ENCODE measurements around the gene FRMD1.

The FRMD1 gene

GRCh38 chr6:168054765-168055560 is 24.0 kb downstream of the FRMD1 start:
- H3K27ac Mint-ChIP-seq: no peak overlapping the region

GRCh38 chr6:168053957-168054471 is 25.0 kb downstream of the FRMD1 start:
- H3K4me3 Mint-ChIP-seq: no peak overlapping the region
- no peaks in the 10 kb centered on the region for H3K4me1 Mint-ChIP-seq

More at GRCh38 chr6:168054765-168055560, 24.0 kb downstream of the FRMD1 start:
- ATAC-seq (ENCODE audit: low read depth) (no peak), DNase-seq (ENCODE audit: low spot score in 2 of 2) (no peak)
- Mint-ChIP-seq H3K4me3 (no peak overlapping the region), H3K27me3 (peaks cover 2% of the 10 kb centered on the region), H3K9me3 (no peaks in the 10 kb centered on the region), H3K4me1 (no peaks in the 10 kb centered on the region), H3K36me3 (no peaks in the 10 kb centered on the region)

GRCh38 chr6:168053086-168053956 is 25.7 kb downstream of the FRMD1 start:
- Mint-ChIP-seq H3K36me3 (no peaks in the 10 kb centered on the region), H3K27me3 (peaks cover 2% of the 10 kb centered on the region), H3K4me3 (no peak overlapping the region), H3K9me3 (no peaks in the 10 kb centered on the region), H3K4me1 (no peaks in the 10 kb centered on the region), H3K27ac (no peak overlapping the region)
- no peak for ATAC-seq (ENCODE audit: low read depth)
- no peak for DNase-seq (ENCODE audit: low spot score in 2 of 2)

More at GRCh38 chr6:168053957-168054471, 25.0 kb downstream of the FRMD1 start:
- H3K9me3 Mint-ChIP-seq: no peaks in the 10 kb centered on the region
- peaks cover 2% of the 10 kb centered on the region for H3K27me3 Mint-ChIP-seq
- no peak overlapping the region for H3K27ac Mint-ChIP-seq
- no peaks in the 10 kb centered on the region for H3K36me3 Mint-ChIP-seq
- DNase-seq (ENCODE audit: low spot score in 2 of 2) (no peak), ATAC-seq (ENCODE audit: low read depth) (no peak)

GRCh38 chr6:168052291-168052891 is 26.6 kb downstream of the FRMD1 start:
- no peak overlapping the region for H3K4me3 Mint-ChIP-seq
- H3K9me3 Mint-ChIP-seq: no peaks in the 10 kb centered on the region
- H3K36me3 Mint-ChIP-seq: no peaks in the 10 kb centered on the region
- no peak overlapping the region for H3K27ac Mint-ChIP-seq
- H3K27me3 Mint-ChIP-seq: no peaks in the 10 kb centered on the region
- no peak for DNase-seq (ENCODE audit: low spot score in 2 of 2)
- no peak for ATAC-seq (ENCODE audit: low read depth)
- no peaks in the 10 kb centered on the region for H3K4me1 Mint-ChIP-seq

GRCh38 chr6:168051648-168052047 is 27.4 kb downstream of the FRMD1 start:
- Mint-ChIP-seq H3K4me3 (no peak overlapping the region), H3K4me1 (no peaks in the 10 kb centered on the region), H3K9me3 (no peaks in the 10 kb centered on the region), H3K36me3 (no peaks in the 10 kb centered on the region), H3K27me3 (no peaks in the 10 kb centered on the region), H3K27ac (no peak overlapping the region)
- ATAC-seq (ENCODE audit: low read depth) (no peak), DNase-seq (ENCODE audit: low spot score in 2 of 2) (no peak)

- Mint-ChIP-seq H3K4me1 (no peaks in the 10 kb centered on the region), H3K4me3 (no peak overlapping the region), H3K27ac (no peak overlapping the region), H3K27me3 (no peaks in the 10 kb centered on the region), H3K9me3 (no peaks in the 10 kb centered on the region), H3K36me3 (no peaks in the 10 kb centered on the region)
- DNase-seq (ENCODE audit: low spot score in 2 of 2) (no peak), ATAC-seq (ENCODE audit: low read depth) (no peak)
Observed at GRCh38 chr6:168050881-168051586, 28.0 kb downstream of the FRMD1 start.

GRCh38 chr6:168050225-168050880 is 28.7 kb downstream of the FRMD1 start:
- H3K27me3 Mint-ChIP-seq: no peaks in the 10 kb centered on the region
- DNase-seq (ENCODE audit: low spot score in 2 of 2) (no peak), ATAC-seq (ENCODE audit: low read depth) (no peak)
- no peaks in the 10 kb centered on the region for H3K4me1 Mint-ChIP-seq
- no peak overlapping the region for H3K27ac Mint-ChIP-seq
- no peaks in the 10 kb centered on the region for H3K9me3 Mint-ChIP-seq
- no peak overlapping the region for H3K4me3 Mint-ChIP-seq
- no peaks in the 10 kb centered on the region for H3K36me3 Mint-ChIP-seq

- no peaks in the 10 kb centered on the region for H3K4me1 Mint-ChIP-seq
- H3K27ac Mint-ChIP-seq: no peak overlapping the region
- no peak overlapping the region for H3K4me3 Mint-ChIP-seq
- no peaks in the 10 kb centered on the region for H3K9me3 Mint-ChIP-seq
- ATAC-seq (ENCODE audit: low read depth): no peak
- no peak for DNase-seq (ENCODE audit: low spot score in 2 of 2)
- H3K36me3 Mint-ChIP-seq: no peaks in the 10 kb centered on the region
- no peaks in the 10 kb centered on the region for H3K27me3 Mint-ChIP-seq
Observed at GRCh38 chr6:168049706-168050224, 29.2 kb downstream of the FRMD1 start.

- no peak for DNase-seq (ENCODE audit: low spot score in 2 of 2)
- H3K4me1 Mint-ChIP-seq: no peaks in the 10 kb centered on the region
- ATAC-seq (ENCODE audit: low read depth): no peak
- no peaks in the 10 kb centered on the region for H3K36me3 Mint-ChIP-seq
- H3K4me3 Mint-ChIP-seq: no peak overlapping the region
- no peak overlapping the region for H3K27ac Mint-ChIP-seq
- no peaks in the 10 kb centered on the region for H3K9me3 Mint-ChIP-seq
- no peaks in the 10 kb centered on the region for H3K27me3 Mint-ChIP-seq
Observed at GRCh38 chr6:168049277-168049676, 29.7 kb downstream of the FRMD1 start.

GRCh38 chr6:168048724-168049025 is 30.3 kb downstream of the FRMD1 start:
- Mint-ChIP-seq H3K4me1 (no peaks in the 10 kb centered on the region), H3K9me3 (no peaks in the 10 kb centered on the region), H3K27ac (no peak overlapping the region), H3K4me3 (no peak overlapping the region), H3K36me3 (no peaks in the 10 kb centered on the region), H3K27me3 (no peaks in the 10 kb centered on the region)
- no peak for ATAC-seq (ENCODE audit: low read depth)
- DNase-seq (ENCODE audit: low spot score in 2 of 2): no peak

- H3K27me3 Mint-ChIP-seq: no peaks in the 10 kb centered on the region
- H3K9me3 Mint-ChIP-seq: no peaks in the 10 kb centered on the region
- no peak overlapping the region for H3K27ac Mint-ChIP-seq
- H3K4me1 Mint-ChIP-seq: no peaks in the 10 kb centered on the region
- no peak overlapping the region for H3K4me3 Mint-ChIP-seq
- H3K36me3 Mint-ChIP-seq: no peaks in the 10 kb centered on the region
- no peak for DNase-seq (ENCODE audit: low spot score in 2 of 2)
- ATAC-seq (ENCODE audit: low read depth): no peak
Observed at GRCh38 chr6:168047841-168048723, 30.9 kb downstream of the FRMD1 start.

GRCh38 chr6:168046696-168047095 is 32.3 kb downstream of the FRMD1 start:
- Mint-ChIP-seq H3K4me3 (no peak overlapping the region), H3K36me3 (no peaks in the 10 kb centered on the region), H3K9me3 (no peaks in the 10 kb centered on the region), H3K4me1 (no peaks in the 10 kb centered on the region), H3K27ac (no peak overlapping the region), H3K27me3 (no peaks in the 10 kb centered on the region)
- no peak for ATAC-seq (ENCODE audit: low read depth)
- no peak for DNase-seq (ENCODE audit: low spot score in 2 of 2)

All from memory B cell (primary cell).